Stimulated activated CD4-positive, alpha-beta T cell treated with anti-CD3 and anti-CD28 coated beads, Interleukin-1b, Interleukin-23, amount 100 ng/mL, for 1 hour (primary cell): Measurements from ENCODE around the gene NAGLU.

ENCODE experiments used
- DNase-seq, 2 donors: peaks; one replicate each; pipeline ENCODE4 v3.0.0-alpha.2; 2020; ENCODE audit warnings: low read depth in 2 of 2

NAGLU gene

GRCh38 chr17:42536048-42536371, at the start of gene NAGLU:
NAGLU (plus strand) TSS chr17:42536241; CDS start chr17:42536273, 32 bp downstream.
- peak; percentile 41 to 67 for DNase-seq

- no peak for DNase-seq
These were observed 48.0 kb upstream of the NAGLU start for GRCh38 chr17:42488032-42488431.

DNA sequence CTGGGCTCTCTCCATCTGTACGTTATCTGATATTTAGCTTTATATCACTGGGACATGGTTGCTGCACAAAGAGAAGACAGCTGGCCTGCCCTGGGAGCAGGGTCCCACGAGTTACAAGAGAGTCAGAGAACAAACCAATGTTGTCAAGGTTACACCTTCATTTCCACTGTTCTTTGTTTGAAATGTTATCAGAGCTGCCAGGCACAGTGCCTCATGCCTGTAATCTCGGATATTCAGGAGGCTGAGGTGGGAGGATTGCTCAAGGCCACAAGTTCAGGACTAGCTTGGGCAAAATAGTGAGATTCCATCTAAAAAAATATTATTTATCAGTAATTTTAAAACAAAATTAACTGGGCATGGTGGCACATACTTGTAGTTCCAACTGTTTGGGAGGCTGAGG, 42.7 kb upstream of the NAGLU start:
- DNase-seq, result no peak

DNA sequence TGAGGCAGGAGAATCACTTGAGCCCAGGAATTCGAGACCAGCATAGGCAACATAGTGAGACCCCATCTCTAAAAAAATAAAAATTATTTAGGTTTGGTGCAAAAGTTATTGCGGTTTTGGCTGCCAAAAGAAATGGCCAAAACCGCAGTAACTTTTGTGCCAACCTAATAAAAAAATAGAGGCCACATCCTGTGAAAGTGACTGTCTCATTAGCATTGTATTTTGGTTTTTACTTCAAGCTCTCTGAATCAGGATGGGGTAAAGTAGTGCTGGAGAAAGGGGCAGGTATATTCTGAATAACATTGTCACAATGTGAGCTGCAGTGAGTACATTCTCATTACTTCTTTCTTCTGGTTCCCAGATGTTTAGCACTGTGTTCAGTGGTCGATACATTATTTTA, 41.4 kb upstream of the NAGLU start:
- no peak for DNase-seq

DNA sequence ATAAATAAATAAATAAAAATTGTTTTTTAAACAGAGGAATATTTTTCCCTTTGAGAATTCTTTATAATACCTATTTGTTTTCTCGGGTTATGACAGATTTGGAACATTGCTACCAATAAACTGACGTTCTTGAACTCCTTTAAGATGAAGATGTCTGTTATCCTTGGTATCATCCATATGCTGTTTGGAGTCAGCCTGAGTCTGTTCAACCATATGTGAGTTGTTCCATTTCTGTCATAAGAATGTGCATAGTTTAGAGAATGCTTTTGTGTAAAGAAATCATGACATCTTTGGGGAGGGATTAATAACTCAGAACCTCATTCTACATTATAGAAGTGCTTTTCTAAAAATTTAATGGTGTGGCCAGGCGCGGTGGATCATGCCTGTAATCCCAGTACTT, 37.2 kb upstream of the NAGLU start:
- no peak for DNase-seq

- DNase-seq, result no peak
These were observed 34.0 kb upstream of the NAGLU start for GRCh38 chr17:42502091-42502490.

DNA sequence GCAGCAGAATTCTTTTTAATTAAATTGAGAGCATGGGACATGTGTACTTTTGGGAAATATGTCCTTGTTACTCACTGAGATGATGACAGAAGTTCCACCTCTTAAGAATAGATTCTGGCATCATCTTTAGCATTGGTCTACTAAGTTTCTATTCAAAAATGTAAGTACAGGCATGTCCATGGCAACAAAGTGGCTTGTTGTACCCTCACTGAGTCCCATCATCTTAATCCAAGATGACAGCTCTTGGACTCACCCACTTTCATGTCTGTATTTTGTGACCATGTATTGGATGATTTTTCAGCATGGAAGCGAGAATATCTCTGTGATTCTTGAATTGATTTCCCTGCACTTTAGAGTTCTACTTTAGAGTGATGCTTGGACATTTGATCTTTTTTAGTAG, 33.1 kb upstream of the NAGLU start:
- DNase-seq, result no peak

- no peak for DNase-seq
These were observed 28.4 kb upstream of the NAGLU start for GRCh38 chr17:42507671-42508070.

DNA sequence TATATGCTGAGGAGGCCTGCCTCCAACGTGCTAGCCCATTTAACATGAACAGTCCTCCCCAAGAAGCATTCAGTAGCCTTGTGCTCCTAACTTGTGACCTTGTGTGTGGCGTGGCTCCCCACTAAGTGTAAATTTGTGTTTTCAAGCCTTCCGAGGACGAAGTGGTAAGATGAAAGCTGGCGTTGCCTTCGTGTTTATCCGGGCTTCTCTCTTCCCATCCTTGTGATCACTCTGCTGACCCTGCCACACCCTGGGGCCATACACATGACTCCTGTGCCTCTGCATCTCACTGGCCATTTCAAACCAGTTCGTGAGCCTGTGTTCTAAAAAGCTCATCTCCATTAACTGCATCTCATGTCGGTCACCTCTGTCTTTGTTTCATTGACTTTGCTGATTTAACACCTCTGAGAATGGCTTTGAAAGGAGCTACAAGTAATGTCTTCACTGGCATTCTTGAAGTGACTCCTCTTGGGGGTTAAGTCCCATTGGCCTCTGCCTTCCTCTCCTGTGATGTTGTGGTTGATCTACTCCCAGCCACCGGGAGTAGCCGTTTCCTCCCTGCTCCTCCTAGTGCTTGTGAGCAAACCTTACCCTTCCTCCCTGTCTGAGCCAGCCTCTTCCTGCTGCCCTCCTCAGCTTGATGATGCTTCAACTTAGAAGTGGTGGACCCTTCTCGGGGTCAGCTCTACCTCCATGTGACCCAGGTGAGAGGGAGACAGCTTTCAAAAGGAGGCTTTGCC, 27.4 kb upstream of the NAGLU start:
- no peak for DNase-seq

DNA sequence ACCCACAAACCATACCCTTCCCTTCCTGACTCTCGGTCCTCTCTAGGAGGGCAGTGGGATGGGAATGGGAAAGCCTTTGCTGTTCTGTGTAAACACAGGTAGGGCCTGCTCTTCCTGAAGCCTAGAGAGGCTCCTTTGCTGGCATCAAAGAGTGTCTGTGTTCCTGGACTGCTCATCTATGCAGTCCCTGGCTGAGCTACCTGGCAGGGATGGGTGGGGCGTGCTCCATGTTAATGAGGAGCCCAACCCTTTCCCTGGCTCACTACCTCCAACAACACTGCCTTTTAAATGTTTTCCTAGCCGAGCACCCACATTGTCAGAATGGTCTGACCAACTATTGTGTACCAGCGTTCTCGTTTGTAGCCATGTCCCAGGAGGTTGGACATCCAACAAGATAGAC, 26.6 kb upstream of the NAGLU start:
- no peak for DNase-seq

GRCh38 chr17:42509841-42510240, 26.2 kb upstream of the NAGLU start:
- DNase-seq, result no peak

- no peak for DNase-seq
These were observed 23.8 kb upstream of the NAGLU start for GRCh38 chr17:42512246-42512645.

- no peak for DNase-seq
These were observed 23.2 kb upstream of the NAGLU start for GRCh38 chr17:42512733-42513251.

GRCh38 chr17:42513686-42514085, 22.4 kb upstream of the NAGLU start:
- no peak for DNase-seq

GRCh38 chr17:42514279-42514678, 21.8 kb upstream of the NAGLU start:
- no peak for DNase-seq

DNA sequence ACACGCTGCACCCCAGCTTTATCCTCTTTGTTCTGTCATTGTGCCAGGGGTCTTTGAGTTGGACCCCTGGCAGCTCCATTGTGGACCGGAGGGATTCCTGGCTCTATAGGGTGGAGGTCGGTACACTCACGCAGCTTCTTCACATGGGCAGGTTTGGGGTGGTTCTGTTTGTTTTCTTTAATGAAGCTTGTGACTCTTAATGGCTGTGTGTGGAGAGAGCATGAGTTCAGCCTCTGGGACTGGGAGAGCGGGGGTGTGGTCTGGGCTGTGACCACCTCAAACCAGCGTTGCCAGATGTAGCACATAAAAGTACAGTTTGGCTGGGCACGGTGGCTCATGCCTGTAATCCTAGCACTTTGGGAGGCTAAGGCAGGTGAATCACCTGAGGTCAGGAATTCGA, 21.2 kb upstream of the NAGLU start:
- no peak for DNase-seq

DNA sequence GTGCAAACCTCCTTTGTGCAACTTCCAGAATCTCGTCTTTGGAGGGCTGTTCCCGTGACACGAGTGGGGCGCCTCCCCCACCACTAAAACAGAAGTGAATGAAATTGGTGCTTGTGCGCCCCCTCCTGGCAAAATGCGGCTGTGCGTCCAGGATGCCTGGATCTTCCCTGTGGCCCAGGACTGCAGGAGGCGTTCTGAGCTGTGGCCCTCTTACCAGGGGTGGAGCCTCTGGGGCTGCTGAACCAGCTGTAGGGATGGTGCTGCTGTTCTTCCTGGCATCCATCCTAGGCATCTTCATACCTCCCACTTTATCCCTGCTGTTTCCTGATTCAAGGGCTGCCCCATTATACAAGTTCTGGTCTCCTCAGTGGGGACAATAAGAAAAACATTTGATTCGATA, 18.5 kb upstream of the NAGLU start:
- peak; percentile 60 to 78 for DNase-seq

DNA sequence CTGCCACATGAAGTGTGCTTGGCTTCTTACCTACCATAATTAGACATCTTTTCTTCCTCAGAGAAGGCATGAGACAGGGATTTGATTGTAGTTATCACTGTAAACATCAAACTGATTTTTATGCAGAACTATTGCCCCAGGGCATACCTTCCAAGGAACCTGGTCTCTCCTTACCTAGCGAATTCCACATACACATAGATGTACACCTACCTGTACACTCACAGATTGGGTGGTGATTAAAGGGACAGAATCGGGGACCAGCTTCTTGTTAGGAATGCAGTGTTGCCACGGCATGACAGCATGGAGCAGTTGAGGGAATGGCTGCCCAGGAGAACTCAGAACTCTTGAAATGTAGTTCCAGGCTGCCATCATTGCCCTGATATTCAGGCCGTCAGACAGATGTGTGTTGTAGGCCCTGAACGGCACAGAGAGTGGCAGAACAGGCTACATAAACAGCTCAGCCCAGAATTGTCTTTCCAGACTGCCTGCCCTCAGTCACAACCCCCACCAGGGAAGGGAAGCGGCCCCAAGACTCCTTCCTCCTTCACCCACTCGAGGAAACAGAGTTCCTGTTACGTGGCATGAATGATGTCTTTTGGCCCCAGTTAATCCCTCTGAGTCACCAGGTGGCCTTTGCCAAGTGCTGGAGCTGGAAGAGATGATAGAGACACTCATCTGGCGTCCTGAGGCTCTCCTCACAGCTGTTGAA, 17.8 kb upstream of the NAGLU start:
- DNase-seq, result no peak

DNA sequence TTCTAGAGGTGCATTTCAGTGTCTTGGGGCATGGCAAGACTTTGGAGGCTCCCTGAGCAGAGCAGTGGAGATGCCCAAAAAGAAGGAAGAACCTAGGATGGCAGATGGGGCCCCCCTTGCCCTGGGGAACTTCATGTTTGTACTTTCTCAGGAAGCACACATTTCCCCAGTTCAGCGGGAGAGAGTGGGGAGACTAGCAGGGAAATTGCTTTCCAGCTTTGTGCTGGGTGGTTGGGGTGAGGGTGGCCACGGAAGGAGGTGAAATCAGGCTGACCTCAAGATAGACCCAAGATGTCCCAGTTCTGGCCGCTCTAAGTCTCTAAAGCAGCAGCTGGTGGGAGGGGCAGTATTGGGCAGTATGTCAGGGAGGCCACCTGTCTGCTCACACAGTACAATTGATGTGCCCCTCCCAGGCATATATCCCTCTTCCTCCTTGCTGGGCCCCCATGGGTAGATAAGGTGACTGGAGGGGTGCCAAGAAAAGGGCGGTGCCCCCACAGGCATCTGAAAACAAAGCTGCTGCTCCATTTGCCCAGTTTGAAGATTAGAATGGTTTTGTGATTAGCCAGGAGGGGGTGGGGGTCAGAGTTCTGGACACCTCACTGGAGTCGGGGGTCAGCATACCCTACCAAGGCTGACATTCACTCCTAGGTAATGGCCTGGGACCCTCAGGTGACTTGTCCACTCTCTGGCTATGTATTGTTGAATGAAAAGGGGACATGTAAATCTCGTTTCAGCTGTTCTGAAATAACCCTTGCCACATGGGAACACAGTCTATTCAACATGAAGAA, 17.1 kb upstream of the NAGLU start:
- no peak for DNase-seq

DNA sequence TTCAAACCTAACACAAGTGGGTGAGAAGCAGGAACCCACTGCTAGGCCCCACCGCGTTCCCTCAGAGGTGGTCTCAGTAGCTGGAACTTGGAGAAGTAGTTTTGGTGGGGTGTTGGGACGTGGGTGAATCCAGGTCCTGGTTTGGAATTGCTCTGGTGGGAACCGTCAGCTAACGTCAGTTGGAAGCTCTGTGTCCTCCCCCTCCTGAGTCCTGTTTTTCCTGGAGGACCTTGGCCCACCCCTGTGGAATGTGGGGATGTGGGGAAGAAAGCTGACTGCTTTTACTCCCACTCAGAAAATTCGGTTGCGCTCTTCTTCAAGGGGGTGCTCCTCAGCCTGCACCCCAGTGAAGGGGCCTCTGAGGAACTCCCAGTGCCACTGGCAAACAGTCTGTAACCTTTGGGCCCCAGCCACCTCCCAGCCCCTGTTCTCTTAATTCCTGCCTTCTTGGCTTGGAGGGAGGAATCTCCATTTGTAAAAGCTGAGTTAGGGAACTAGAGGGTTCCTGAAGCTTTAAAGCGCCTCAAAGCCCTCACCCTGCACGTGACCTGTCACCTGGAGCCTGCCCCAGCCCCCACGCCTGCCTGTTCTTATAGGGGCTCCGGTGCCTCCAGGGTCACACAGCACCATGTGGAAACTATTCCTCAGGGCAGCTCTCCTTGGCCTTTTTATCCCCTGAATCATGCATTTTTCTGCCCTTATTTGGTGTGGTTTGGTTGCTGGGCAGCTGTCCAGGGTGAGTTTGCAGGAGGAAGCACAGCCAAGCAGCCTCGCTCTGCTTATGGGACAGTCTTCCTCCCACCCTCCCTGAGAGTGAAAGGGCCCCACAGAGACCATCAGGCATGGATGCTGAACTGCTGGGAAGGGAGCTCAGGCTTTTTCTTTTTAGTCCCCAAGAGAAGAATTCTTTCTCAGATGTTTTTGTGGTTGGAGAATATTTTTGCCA, 16.2 kb upstream of the NAGLU start:
- DNase-seq, result no peak

- no peak for DNase-seq
These were observed 15.5 kb upstream of the NAGLU start for GRCh38 chr17:42520540-42520951.
